H1 (cell line): ENCODE results near the gene PDZD2. TPM values are rescaled to one million over a fixed set of nuclear protein-coding genes. Genes with fewer than 3 reads are reported as not detected.

Experiments used
- CTCF ChIA-PET: fragments of 300-600 bp; sonication (Branson Sonifier 250); formaldehyde crosslinking; loops from one replicate; lab custom pipeline; 2021; ENCODE audit not compliant: partially characterized antibody; lab: Charles Lee
- POLR2A ChIA-PET: fragments of 300-600 bp; sonication (Branson Sonifier 250); formaldehyde crosslinking; loops from one replicate; lab custom pipeline; 2021; ENCODE audit warnings: inconsistent platforms; ENCODE audit not compliant: partially characterized antibody; lab: Charles Lee
- DNase-seq, 2 experiments: peaks; one replicate each; pipeline versions ENCODE4 v3.0.0 to v3.0.0-alpha.2; 2010 to 2022; ENCODE audit warnings: low spot score in 2 of 2, low read depth in 1 of 2, mixed read lengths in 1 of 2
- FAIRE-seq: peaks from 2 replicates; lab custom pipeline; 2011; peaks lifted over from hg19 to GRCh38; lab: Jason Lieb, UNC
- H2AFZ ChIP-seq: 2 replicates; pipeline ENCODE4 v1.8.1; 2012; ENCODE audit warnings: low read length, inconsistent platforms
- H2AK5ac ChIP-seq: 2 replicates; pipeline ENCODE4 v1.6.1; 2013; ENCODE audit warnings: low read depth, low read length
- H2BK120ac ChIP-seq: replicated peaks from 2 replicates; pipeline ENCODE3; 2013; ENCODE audit warnings: low read depth, low read length, inconsistent platforms
- H2BK12ac ChIP-seq: 2 replicates; pipeline ENCODE4 v1.6.1; 2013; ENCODE audit warnings: low read depth, low read length
- H2BK15ac ChIP-seq: 2 replicates; pipeline ENCODE4 v1.6.1; 2013; ENCODE audit warnings: low read length
- H2BK20ac ChIP-seq: 2 replicates; pipeline ENCODE4 v1.6.1; 2013; ENCODE audit warnings: low read length
- H2BK5ac ChIP-seq: 2 replicates; pipeline ENCODE4 v1.6.1; 2013; ENCODE audit warnings: low read depth, low read length
- H3K14ac ChIP-seq: 2 replicates; pipeline ENCODE4 v1.6.1; 2013; ENCODE audit warnings: inconsistent platforms; ENCODE audit not compliant: insufficient read length
- H3K18ac ChIP-seq: 2 replicates; pipeline ENCODE4 v1.6.1; 2013; ENCODE audit warnings: low read length; ENCODE audit errors: extremely low read depth
- H3K23ac ChIP-seq: 2 replicates; pipeline ENCODE4 v1.6.1; 2013; ENCODE audit warnings: inconsistent platforms; ENCODE audit not compliant: insufficient read length
- H3K23me2 ChIP-seq: 2 replicates; pipeline ENCODE4 v1.6.1; 2013; ENCODE audit warnings: low read depth, low read length
- H3K27ac ChIP-seq: 2 replicates; pipeline ENCODE4 v1.6.1; 2011; ENCODE audit warnings: low read depth, low read length, inconsistent platforms
- H3K27me3 ChIP-seq, 4 experiments: replicated peaks in 1 of 4; 1 replicate in 1 of 4; 2 replicates in 3 of 4; pipeline versions ENCODE4 v1.6.1 to v1.8.1; 2011 to 2013; ENCODE audit warnings: low read length in 3 of 4, mild to moderate bottlenecking in 3 of 4, inconsistent platforms in 2 of 4, mixed read lengths in 2 of 4, moderate library complexity in 1 of 4; ENCODE audit not compliant: control insufficient read depth in 3 of 4, insufficient read depth in 3 of 4; ENCODE audit errors: extremely low read depth in 1 of 4
- H3K36me3 ChIP-seq, 4 experiments: 2 replicates each; pipeline versions ENCODE4 v1.6.1 to v1.8.1; 2011 to 2013; ENCODE audit warnings: mild to moderate bottlenecking in 4 of 4, low read length in 3 of 4, moderate library complexity in 2 of 4, control low read depth in 1 of 4, inconsistent platforms in 1 of 4; ENCODE audit not compliant: insufficient read depth in 4 of 4, control insufficient read depth in 2 of 4
- H3K4ac ChIP-seq: replicated peaks from 2 replicates; pipeline ENCODE3; 2013; ENCODE audit warnings: low read length, low read depth, mixed read lengths, inconsistent platforms; ENCODE audit not compliant: insufficient read length
- H3K4me1 ChIP-seq, 4 experiments: replicated peaks in 1 of 4; 1 replicate in 1 of 4; 2 replicates in 3 of 4; pipeline versions ENCODE4 v1.6.1 to v1.8.1; 2011 to 2013; ENCODE audit warnings: low read length in 3 of 4, inconsistent platforms in 2 of 4, mixed read lengths in 1 of 4; ENCODE audit not compliant: insufficient read depth in 4 of 4, control insufficient read depth in 3 of 4
- H3K4me2 ChIP-seq, 2 experiments: 2 replicates each; pipeline versions ENCODE4 v1.6.1 to v1.8.1; 2011 to 2013; ENCODE audit warnings: low read depth in 2 of 2, low read length in 2 of 2, control low read depth in 1 of 2, inconsistent platforms in 1 of 2, mild to moderate bottlenecking in 1 of 2; ENCODE audit not compliant: insufficient read depth in 1 of 2
- H3K4me3 ChIP-seq, 4 experiments: fragments of 200-600, 300-600 bp in 1 of 4; sonication (generic), shearing (Covaris generic), sonication (Bioruptor Twin) in 1 of 4; 2 replicates each; pipeline versions ENCODE4 v1.5.1 to v1.8.1; 2011 to 2016; ENCODE audit warnings: low read length in 4 of 4, low read depth in 3 of 4, control low read depth in 2 of 4, inconsistent platforms in 2 of 4, mild to moderate bottlenecking in 2 of 4, mixed read lengths in 1 of 4, moderate library complexity in 1 of 4; ENCODE audit not compliant: insufficient read depth in 2 of 4; ENCODE audit errors: extremely low read depth in 1 of 4
- H3K56ac ChIP-seq: replicated peaks from 2 replicates; pipeline ENCODE3; 2013; ENCODE audit warnings: low read depth, mild to moderate bottlenecking, mixed read lengths, low read length, inconsistent platforms; ENCODE audit not compliant: insufficient read length
- H3K79me1 ChIP-seq: 2 replicates; pipeline ENCODE4 v1.6.1; 2013; ENCODE audit warnings: low read depth, low read length, control low read depth
- H3K79me2 ChIP-seq, 2 experiments: 2 replicates each; pipeline versions ENCODE4 v1.6.1 to v1.8.1; 2012 to 2013; ENCODE audit warnings: low read length in 2 of 2, mild to moderate bottlenecking in 2 of 2, inconsistent platforms in 1 of 2; ENCODE audit not compliant: insufficient read depth in 2 of 2, control insufficient read depth in 1 of 2
- H3K9ac ChIP-seq, 4 experiments: replicated peaks in 1 of 4; 1 replicate in 1 of 4; 2 replicates in 3 of 4; pipeline versions ENCODE4 v1.6.1 to v1.8.1; 2011 to 2013; ENCODE audit warnings: low read depth in 3 of 4, low read length in 3 of 4, control low read depth in 2 of 4, mild to moderate bottlenecking in 2 of 4, moderate library complexity in 2 of 4, inconsistent platforms in 1 of 4; ENCODE audit errors: extremely low read depth in 1 of 4
- H3K9me3 ChIP-seq, 2 experiments: 2 replicates each; pipeline versions ENCODE4 v1.6.1 to v1.8.1; 2012 to 2013; ENCODE audit warnings: mild to moderate bottlenecking in 2 of 2, moderate library complexity in 2 of 2, control low read depth in 1 of 2, inconsistent platforms in 1 of 2, low read depth in 1 of 2, low read length in 1 of 2, mixed read lengths in 1 of 2; ENCODE audit not compliant: insufficient read depth in 2 of 2
- H4K20me1 ChIP-seq, 2 experiments: replicated peaks in 1 of 2; 2 replicates each; pipeline versions ENCODE3 to v1.8.1; 2011 to 2013; ENCODE audit warnings: inconsistent platforms in 2 of 2, low read length in 2 of 2, mild to moderate bottlenecking in 1 of 2; ENCODE audit not compliant: insufficient read depth in 2 of 2, control insufficient read depth in 1 of 2
- H4K5ac ChIP-seq: 2 replicates; pipeline ENCODE4 v1.6.1; 2013; ENCODE audit warnings: low read length, low read depth, mixed read lengths, inconsistent platforms; ENCODE audit not compliant: insufficient read length
- H4K8ac ChIP-seq: 2 replicates; pipeline ENCODE4 v1.8.0; 2013; ENCODE audit warnings: mild to moderate bottlenecking, moderate library complexity, low read length, inconsistent platforms; ENCODE audit not compliant: insufficient read depth; ENCODE audit errors: extremely low read depth
- H4K91ac ChIP-seq: replicated peaks from 2 replicates; pipeline ENCODE3; 2013; ENCODE audit warnings: low read length, mixed read lengths, inconsistent platforms; ENCODE audit not compliant: insufficient read length
- GABPA ChIP-seq: IDR thresholded peaks from 2 replicates; pipeline ENCODE4 v1.6.1; 2011; ENCODE audit warnings: mild to moderate bottlenecking, low read length, moderate library complexity, borderline replicate concordance; ENCODE audit not compliant: insufficient read depth
- KDM1A ChIP-seq: fragments of 200-600, 300-600 bp; sonication (generic); IDR thresholded peaks from 2 replicates; pipeline ENCODE4 v1.7.1; 2016; ENCODE audit warnings: mild to moderate bottlenecking, low read length, borderline replicate concordance
- MAFK ChIP-seq: IDR thresholded peaks from 2 replicates; pipeline ENCODE4 v1.6.1; 2012; ENCODE audit warnings: low read depth, mild to moderate bottlenecking, improper control_type of control experiment, low read length
- POU5F1 ChIP-seq: IDR thresholded peaks from 2 replicates; pipeline ENCODE4 v1.6.1; 2011; ENCODE audit warnings: low read depth, mild to moderate bottlenecking, low read length, moderate library complexity
- RXRA ChIP-seq: IDR thresholded peaks from 2 replicates; pipeline ENCODE4 v1.6.1; 2011; ENCODE audit warnings: low read depth, mild to moderate bottlenecking, low read length, moderate library complexity; ENCODE audit not compliant: insufficient read depth
- SAP30 ChIP-seq: fragments of 300-600 bp; sonication (generic); IDR thresholded peaks from 2 replicates; pipeline ENCODE4 v1.7.1; 2012; ENCODE audit warnings: low read length, moderate library complexity, mild to moderate bottlenecking, inconsistent platforms; ENCODE audit not compliant: insufficient read depth, insufficient replicate concordance
- SIN3A ChIP-seq, 2 experiments: IDR thresholded peaks in 1 of 2; conservative IDR thresholded peaks in 1 of 2; 2 replicates each; pipeline ENCODE4 v1.6.1; 2011 to 2012; ENCODE audit warnings: low read length in 2 of 2, improper control_type of control experiment in 1 of 2, low read depth in 1 of 2, mild to moderate bottlenecking in 1 of 2
- SRF ChIP-seq: IDR thresholded peaks from 2 replicates; pipeline ENCODE4 v1.6.1; 2011; ENCODE audit warnings: mild to moderate bottlenecking, low read depth, low read length, moderate library complexity
- TAF1 ChIP-seq: IDR thresholded peaks from 2 replicates; pipeline ENCODE4 v1.6.1; 2011; ENCODE audit warnings: mild to moderate bottlenecking, low read depth, low read length
- TAF7 ChIP-seq: optimal IDR thresholded peaks from 2 replicates; pipeline ENCODE3; 2011; ENCODE audit warnings: low read depth, mild to moderate bottlenecking, inconsistent platforms, low read length, moderate library complexity, borderline replicate concordance
- USF2 ChIP-seq: IDR thresholded peaks from 2 replicates; pipeline ENCODE4 v1.6.1; 2011; ENCODE audit warnings: low read length, improper control_type of control experiment
- WGBS, 2 experiments: shearing (Covaris generic) in 1 of 2; methylation state at CpG; one replicate each; pipeline versions ENCODE4 v1.1.6 to v1.1.7; 2013 to 2015; ENCODE audit warnings: low lambda C conversion rate in 2 of 2, mixed read lengths in 2 of 2, inconsistent platforms in 1 of 2, low coverage in 1 of 2, missing lambda C conversion rate in 1 of 2; ENCODE audit not compliant: insufficient replicate concordance in 2 of 2, insufficient coverage in 1 of 2, insufficient read length in 1 of 2; ENCODE audit errors: extremely low coverage in 1 of 2, missing lambda C conversion rate in 1 of 2; 5-methylcytosine and 5-hydroxymethylcytosine counted together
- polyA plus RNA-seq, 7 experiments: library from polyadenylated mRNA; depleted of rRNA in 3 of 7; stranded (reverse) in 5 of 7; unstranded in 2 of 7; fragments of >200 nt in 5 of 7; fragments of 200-250 nt in 2 of 7; gene quantifications; 1 replicate in 5 of 7; 2 replicates in 1 of 7; 4 replicates in 1 of 7; pipeline versions ENCODE4 v1.2.1 to v1.2.3, GENCODE V29; 2011 to 2013; ENCODE audit warnings: missing spikeins in 2 of 7, mixed read lengths in 2 of 7
- total RNA-seq: library from RNA; stranded (reverse); fragmentation: NEBNext Ultra II Directional; extraction: Animal tissue kit (Norgen Biotek cat#: 25700); gene quantifications from 2 replicates; pipeline ENCODE4 v1.2.1, GENCODE V29; 2021

PDZD2 gene
- total and polyA plus RNA-seq, 2 of the 8 experiments (the other 6 are each of a cell fraction or from before 2014, with no cell fraction given) = 1.2 to 6.8 TPM

DNA sequence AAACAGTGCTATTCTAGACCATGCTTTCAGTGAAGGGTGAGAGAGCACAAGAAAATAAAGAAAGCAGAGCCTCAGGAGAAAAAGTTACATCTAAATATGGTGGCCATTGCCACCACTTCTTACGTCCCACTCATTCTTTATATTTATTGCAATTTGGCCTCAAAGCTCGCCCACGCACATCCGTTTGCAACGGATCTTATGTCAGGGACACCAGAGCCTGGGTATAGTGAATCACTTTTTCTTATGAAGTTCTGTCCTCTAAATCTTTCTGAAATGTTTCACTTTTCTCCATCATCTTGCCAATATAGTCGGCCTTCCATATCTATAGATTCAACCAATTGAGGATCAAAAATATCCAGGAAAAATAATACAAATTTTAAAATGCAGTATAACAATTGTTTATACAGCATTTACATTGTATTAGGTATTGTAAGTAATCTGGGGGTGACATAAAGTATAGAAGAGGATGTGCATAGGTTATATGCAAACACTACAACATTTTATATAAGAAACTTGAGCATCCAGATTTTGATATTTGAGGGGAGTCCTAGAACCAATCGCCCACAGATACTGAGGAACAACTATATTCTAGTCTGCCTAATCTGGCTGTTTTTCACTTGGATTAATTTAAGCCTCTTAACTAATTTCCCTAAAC is 500.0 kb downstream of the PDZD2 start:
- no peak overlapping the region for H3K56ac ChIP-seq
- DNase-seq (no peak), FAIRE-seq (no peak)
- no peaks in the 10 kb centered on the region for H3K4me1 ChIP-seq
- no peak overlapping the region for H3K18ac ChIP-seq
- no peak overlapping the region for H3K4ac ChIP-seq
- ChIA-PET CTCF (interaction anchor here (1.7 kb wide), 1 partner anchor 93 kb away, joined by 5 read pairs; no protein-coding TSS in a partner anchor), POLR2A (interaction anchor here (1.4 kb wide), 1 partner anchor 17 kb away, joined by 3 read pairs; no protein-coding TSS in a partner anchor)
- 97% methylated on average over 7 of the region's 7 CpGs; no CpG with 5 or more reads in 1 of the 2 experiments for WGBS, 2 experiments
- H2BK120ac ChIP-seq = no peak overlapping the region
- H3K9me3 ChIP-seq = peaks cover 0 to 6% of the 10 kb centered on the region in 2 experiments; a peak in 1 of 4 replicates
- H2BK12ac ChIP-seq = no peak overlapping the region
- no peak overlapping the region for H2BK15ac ChIP-seq
- H2AFZ ChIP-seq = no peak overlapping the region
- peaks cover 0 to 48% of the 10 kb centered on the region in 2 experiments; a peak in 2 of 4 replicates for H3K79me2 ChIP-seq
- no peaks in the 10 kb centered on the region for H3K79me1 ChIP-seq
- peaks cover 0 to 1% (median 0%) of the 10 kb centered on the region in 4 experiments; a peak in 1 of 7 replicates for H3K27me3 ChIP-seq
- no peak overlapping the region for H4K8ac ChIP-seq
- H3K23ac ChIP-seq = no peak overlapping the region
- H4K20me1 ChIP-seq = no peaks in the 10 kb centered on the region
- H4K5ac ChIP-seq = no peak overlapping the region
- H3K23me2 ChIP-seq = no peaks in the 10 kb centered on the region
- no peak overlapping the region for H3K4me2 ChIP-seq
- H4K91ac ChIP-seq = no peak overlapping the region
- no peak overlapping the region for H2BK20ac ChIP-seq
- peaks cover 7 to 29% (median 13%) of the 10 kb centered on the region in 4 experiments for H3K36me3 ChIP-seq
- H3K27ac ChIP-seq = no peak overlapping the region
- no peak overlapping the region for H2BK5ac ChIP-seq
- no peak overlapping the region for H2AK5ac ChIP-seq
- no peak overlapping the region for H3K14ac ChIP-seq
- H3K4me3 ChIP-seq = no peak overlapping the region
- H3K9ac ChIP-seq = no peak overlapping the region
- TF ChIP-seq USF2 (no peak), MAFK (no peak), TAF7 (no peak), RXRA (no peak), SAP30 (no peak), SIN3A (conservative IDR thresholded peaks at IDR 0.05 in 1 of 2, IDR thresholded peaks at IDR 0.05 in 1 of 2; ENCODE audit: low read depth in 1 of 2, low read length in 2 of 2) (no peak), SRF (no peak), TAF1 (no peak), KDM1A (no peak), GABPA (no peak), POU5F1 (no peak)
